Measurements from ENCODE around the gene RDH8.

DNA sequence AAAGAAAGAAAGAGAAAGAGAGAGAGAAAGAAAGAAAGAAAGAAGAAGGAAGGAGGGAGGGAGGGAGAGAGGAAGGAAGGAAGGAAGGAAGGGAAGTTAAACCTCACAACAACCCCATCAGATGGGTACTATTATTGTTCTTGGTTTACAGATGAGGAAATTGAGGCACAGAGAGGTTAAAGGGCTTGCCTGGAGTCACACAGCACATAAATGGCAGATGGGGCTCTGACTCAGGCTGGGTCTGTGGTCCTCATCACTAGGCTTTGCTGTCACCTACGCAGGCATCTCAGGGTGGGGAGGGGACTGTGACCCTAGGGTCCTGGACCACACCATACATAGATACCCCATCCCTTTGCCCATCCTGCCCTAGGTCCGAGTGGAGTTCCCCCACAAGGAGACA, 36.3 kb downstream of the RDH8 start:
- TF ChIP-seq, protein P1, sequence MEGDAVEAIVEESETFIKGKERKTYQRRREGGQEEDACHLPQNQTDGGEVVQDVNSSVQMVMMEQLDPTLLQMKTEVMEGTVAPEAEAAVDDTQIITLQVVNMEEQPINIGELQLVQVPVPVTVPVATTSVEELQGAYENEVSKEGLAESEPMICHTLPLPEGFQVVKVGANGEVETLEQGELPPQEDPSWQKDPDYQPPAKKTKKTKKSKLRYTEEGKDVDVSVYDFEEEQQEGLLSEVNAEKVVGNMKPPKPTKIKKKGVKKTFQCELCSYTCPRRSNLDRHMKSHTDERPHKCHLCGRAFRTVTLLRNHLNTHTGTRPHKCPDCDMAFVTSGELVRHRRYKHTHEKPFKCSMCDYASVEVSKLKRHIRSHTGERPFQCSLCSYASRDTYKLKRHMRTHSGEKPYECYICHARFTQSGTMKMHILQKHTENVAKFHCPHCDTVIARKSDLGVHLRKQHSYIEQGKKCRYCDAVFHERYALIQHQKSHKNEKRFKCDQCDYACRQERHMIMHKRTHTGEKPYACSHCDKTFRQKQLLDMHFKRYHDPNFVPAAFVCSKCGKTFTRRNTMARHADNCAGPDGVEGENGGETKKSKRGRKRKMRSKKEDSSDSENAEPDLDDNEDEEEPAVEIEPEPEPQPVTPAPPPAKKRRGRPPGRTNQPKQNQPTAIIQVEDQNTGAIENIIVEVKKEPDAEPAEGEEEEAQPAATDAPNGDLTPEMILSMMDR (IDR thresholded peaks at IDR 0.05; ENCODE audit: poor library complexity): no peak
- no peak for TF ChIP-seq EZH2 (IDR thresholded peaks at IDR 0.05; ENCODE audit: borderline replicate concordance)
